Colonic mucosa (tissue), 4 donors: Measurements from ENCODE around the gene PPP1R9B. TPM values are rescaled to one million over a fixed set of nuclear protein-coding genes. Genes with fewer than 3 reads are reported as not detected.

Experiments used
- DNase-seq: peaks from one replicate; pipeline ENCODE4 v3.0.0-alpha.2; 2020
- H3K27ac ChIP-seq: fragments of 200-600 bp; one replicate; pipeline ENCODE4 v1.8.0; 2021
- H3K27me3 ChIP-seq: fragments of 200-600 bp; one replicate; pipeline ENCODE4 v1.8.0; 2021
- H3K36me3 ChIP-seq: fragments of 200-600 bp; one replicate; pipeline ENCODE4 v1.8.0; 2021
- H3K4me1 ChIP-seq: fragments of 200-600 bp; one replicate; pipeline ENCODE4 v1.8.0; 2021; ENCODE audit warnings: mild to moderate bottlenecking
- H3K4me3 ChIP-seq: fragments of 200-600 bp; one replicate; pipeline ENCODE4 v1.8.0; 2021
- H3K9ac ChIP-seq, 2 donors: one replicate each; pipeline ENCODE4 v1.7.0; 2013; ENCODE audit warnings: control low read depth in 2 of 2, low read depth in 2 of 2, low read length in 2 of 2
- H3K9me3 ChIP-seq: fragments of 200-600 bp; one replicate; pipeline ENCODE4 v1.8.0; 2021
- CTCF ChIP-seq: fragments of 200-600 bp; IDR thresholded peaks from one replicate; pipeline ENCODE4 v1.8.0; 2022; ENCODE audit warnings: antibody characterized with exemption, mild to moderate bottlenecking
- intact Hi-C: fragments of 100-400 bp; cut with DNase I; formaldehyde crosslinking; loops from one replicate; pipeline ENCODE4 v1.14.1; 2022
- total RNA-seq, 2 donors: library from RNA; stranded (reverse); fragmentation: NEBNext Ultra II Directional in 1 of 2; extraction: Animal tissue kit (Norgen Biotek cat#: 25700) in 1 of 2; gene quantifications; one replicate each; pipeline ENCODE4 v1.2.1, GENCODE V29; 2021
- donor health status: healthy.
- donor health status: DM: no; HTN: no; CAD: no.
- donor health status: DM: no; HTN: no; CAD: no.

PPP1R9B gene
- total RNA-seq, 2 donors from 2014 or later = 36.6 to 43.2 TPM

- no peaks in the 10 kb centered on the region for H3K27me3 ChIP-seq
- no peaks in the 10 kb centered on the region for H3K36me3 ChIP-seq
- H3K4me3 ChIP-seq = no peak overlapping the region
- TF ChIP-seq CTCF = no peak
- H3K27ac ChIP-seq = no peak overlapping the region
- intact Hi-C loops = no loop called here
- H3K9ac ChIP-seq = no peak overlapping the region
- no peaks in the 10 kb centered on the region for H3K9me3 ChIP-seq
- no peaks in the 10 kb centered on the region for H3K4me1 ChIP-seq
- DNase-seq = no peak
Observed at GRCh38 chr17:50191359-50192143, 41.1 kb upstream of the PPP1R9B start.

- Histone ChIP-seq H3K36me3 (no peaks in the 10 kb centered on the region), H3K27ac (no peak overlapping the region), H3K4me3 (no peak overlapping the region), H3K9me3 (no peaks in the 10 kb centered on the region), H3K27me3 (no peaks in the 10 kb centered on the region), H3K9ac (no peak overlapping the region), H3K4me1 (no peaks in the 10 kb centered on the region)
- TF ChIP-seq CTCF = no peak
- DNase-seq = no peak
- intact Hi-C loops = no loop called here
Observed at GRCh38 chr17:50190603-50191358, 40.3 kb upstream of the PPP1R9B start.

- H3K36me3 ChIP-seq = no peaks in the 10 kb centered on the region
- no peak overlapping the region for H3K4me3 ChIP-seq
- no peak overlapping the region for H3K9ac ChIP-seq
- no peaks in the 10 kb centered on the region for H3K4me1 ChIP-seq
- H3K9me3 ChIP-seq = no peaks in the 10 kb centered on the region
- H3K27ac ChIP-seq = no peak overlapping the region
- intact Hi-C loops = no loop called here
- no peak for DNase-seq
- no peak for TF ChIP-seq CTCF
- no peaks in the 10 kb centered on the region for H3K27me3 ChIP-seq
Observed at GRCh38 chr17:50190293-50190602, 39.8 kb upstream of the PPP1R9B start.

GRCh38 chr17:50189550-50190292, 39.2 kb upstream of the PPP1R9B start:
- H3K9me3 ChIP-seq = no peaks in the 10 kb centered on the region
- H3K27ac ChIP-seq = no peak overlapping the region
- TF ChIP-seq CTCF = no peak
- no peaks in the 10 kb centered on the region for H3K36me3 ChIP-seq
- intact Hi-C loops = no loop called here
- no peaks in the 10 kb centered on the region for H3K4me1 ChIP-seq
- H3K27me3 ChIP-seq = no peaks in the 10 kb centered on the region
- H3K4me3 ChIP-seq = no peak overlapping the region
- no peak overlapping the region for H3K9ac ChIP-seq
- DNase-seq = no peak

- no peaks in the 10 kb centered on the region for H3K4me1 ChIP-seq
- H3K36me3 ChIP-seq = no peaks in the 10 kb centered on the region
- no peak for TF ChIP-seq CTCF
- H3K27me3 ChIP-seq = no peaks in the 10 kb centered on the region
- no peak overlapping the region for H3K4me3 ChIP-seq
- intact Hi-C loops = no loop called here
- H3K27ac ChIP-seq = no peak overlapping the region
- no peaks in the 10 kb centered on the region for H3K9me3 ChIP-seq
- DNase-seq = no peak
- no peak overlapping the region for H3K9ac ChIP-seq
Observed at GRCh38 chr17:50188921-50189549, 38.6 kb upstream of the PPP1R9B start.
